Liver (tissue), 3 donors: Measurements from ENCODE around the gene STN1.

Source experiments
- TAF1 ChIP-seq: conservative IDR thresholded peaks from 2 replicates; pipeline ENCODE4 v1.6.1; 2016; ENCODE audit warnings: antibody characterized with exemption, mild to moderate bottlenecking
- TF ChIP-seq, protein P1 (sequence below): IDR thresholded peaks from 2 replicates; pipeline ENCODE4 v1.6.1; 2016; ENCODE audit warnings: antibody characterized with exemption
- TF ChIP-seq, protein P2 (sequence below): fragments of 150-350 bp; IDR thresholded peaks from 2 replicates; pipeline ENCODE4 v1.5.1; 2017; ENCODE audit warnings: improper control_type of control experiment, low read depth, low read length; ENCODE audit not compliant: missing input control
- donor health status: healthy.
- donor health status: healthy.

DNA sequence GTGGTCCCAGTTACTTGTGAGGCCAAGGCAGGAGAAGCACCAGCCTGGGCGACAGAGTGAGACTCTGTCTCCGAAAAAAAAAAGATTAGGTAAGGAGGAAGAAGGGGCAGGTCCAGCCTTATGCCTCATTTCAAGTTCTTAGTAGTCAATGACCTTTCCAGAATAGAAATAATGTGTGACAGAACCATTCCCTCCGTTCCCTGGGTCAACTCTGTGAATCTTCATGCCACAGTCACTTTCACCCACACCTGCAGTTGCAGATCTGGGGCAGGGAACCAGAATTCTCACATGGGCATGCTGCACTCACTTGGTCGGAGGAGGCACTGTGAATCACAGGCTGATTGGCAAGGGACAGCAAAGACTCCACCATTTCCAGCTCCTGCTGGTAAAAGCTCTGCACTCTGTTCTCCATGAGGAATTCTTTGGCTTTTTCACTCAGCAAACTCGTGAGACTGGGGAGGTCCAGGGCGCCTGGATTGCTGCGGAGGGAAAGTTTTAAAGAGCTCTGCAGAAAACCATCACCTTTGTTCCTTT is 20.7 kb downstream of the STN1 start:
- TF ChIP-seq, protein P1, sequence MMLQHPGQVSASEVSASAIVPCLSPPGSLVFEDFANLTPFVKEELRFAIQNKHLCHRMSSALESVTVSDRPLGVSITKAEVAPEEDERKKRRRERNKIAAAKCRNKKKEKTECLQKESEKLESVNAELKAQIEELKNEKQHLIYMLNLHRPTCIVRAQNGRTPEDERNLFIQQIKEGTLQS: no peak
- TF ChIP-seq, protein P2, sequence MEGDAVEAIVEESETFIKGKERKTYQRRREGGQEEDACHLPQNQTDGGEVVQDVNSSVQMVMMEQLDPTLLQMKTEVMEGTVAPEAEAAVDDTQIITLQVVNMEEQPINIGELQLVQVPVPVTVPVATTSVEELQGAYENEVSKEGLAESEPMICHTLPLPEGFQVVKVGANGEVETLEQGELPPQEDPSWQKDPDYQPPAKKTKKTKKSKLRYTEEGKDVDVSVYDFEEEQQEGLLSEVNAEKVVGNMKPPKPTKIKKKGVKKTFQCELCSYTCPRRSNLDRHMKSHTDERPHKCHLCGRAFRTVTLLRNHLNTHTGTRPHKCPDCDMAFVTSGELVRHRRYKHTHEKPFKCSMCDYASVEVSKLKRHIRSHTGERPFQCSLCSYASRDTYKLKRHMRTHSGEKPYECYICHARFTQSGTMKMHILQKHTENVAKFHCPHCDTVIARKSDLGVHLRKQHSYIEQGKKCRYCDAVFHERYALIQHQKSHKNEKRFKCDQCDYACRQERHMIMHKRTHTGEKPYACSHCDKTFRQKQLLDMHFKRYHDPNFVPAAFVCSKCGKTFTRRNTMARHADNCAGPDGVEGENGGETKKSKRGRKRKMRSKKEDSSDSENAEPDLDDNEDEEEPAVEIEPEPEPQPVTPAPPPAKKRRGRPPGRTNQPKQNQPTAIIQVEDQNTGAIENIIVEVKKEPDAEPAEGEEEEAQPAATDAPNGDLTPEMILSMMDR: no peak
- no peak for TF ChIP-seq TAF1
